H1 (cell line): ENCODE measurements around the gene VPS37C. TPM values are rescaled to one million over a fixed set of nuclear protein-coding genes. Genes with fewer than 3 reads are reported as not detected.
A peak's percentile ranks its signal among the peaks of the same experiment; 100 is the strongest.

Experiments
- CTCF ChIA-PET: fragments of 300-600 bp; sonication (Branson Sonifier 250); formaldehyde crosslinking; loops from one replicate; lab custom pipeline; 2021; ENCODE audit not compliant: partially characterized antibody; lab: Charles Lee
- POLR2A ChIA-PET: fragments of 300-600 bp; sonication (Branson Sonifier 250); formaldehyde crosslinking; loops from one replicate; lab custom pipeline; 2021; ENCODE audit warnings: inconsistent platforms; ENCODE audit not compliant: partially characterized antibody; lab: Charles Lee
- DNase-seq, 2 experiments: peaks; one replicate each; pipeline versions ENCODE4 v3.0.0 to v3.0.0-alpha.2; 2010 to 2022; ENCODE audit warnings: low spot score in 2 of 2, low read depth in 1 of 2, mixed read lengths in 1 of 2
- FAIRE-seq: peaks from 2 replicates; lab custom pipeline; 2011; peaks lifted over from hg19 to GRCh38; lab: Jason Lieb, UNC
- H2AFZ ChIP-seq: 2 replicates; pipeline ENCODE4 v1.8.1; 2012; ENCODE audit warnings: low read length, inconsistent platforms
- H2AK5ac ChIP-seq: 2 replicates; pipeline ENCODE4 v1.6.1; 2013; ENCODE audit warnings: low read depth, low read length
- H2BK120ac ChIP-seq: replicated peaks from 2 replicates; pipeline ENCODE3; 2013; ENCODE audit warnings: low read depth, low read length, inconsistent platforms
- H2BK12ac ChIP-seq: 2 replicates; pipeline ENCODE4 v1.6.1; 2013; ENCODE audit warnings: low read depth, low read length
- H2BK15ac ChIP-seq: 2 replicates; pipeline ENCODE4 v1.6.1; 2013; ENCODE audit warnings: low read length
- H2BK20ac ChIP-seq: 2 replicates; pipeline ENCODE4 v1.6.1; 2013; ENCODE audit warnings: low read length
- H2BK5ac ChIP-seq: 2 replicates; pipeline ENCODE4 v1.6.1; 2013; ENCODE audit warnings: low read depth, low read length
- H3K14ac ChIP-seq: 2 replicates; pipeline ENCODE4 v1.6.1; 2013; ENCODE audit warnings: inconsistent platforms; ENCODE audit not compliant: insufficient read length
- H3K18ac ChIP-seq: 2 replicates; pipeline ENCODE4 v1.6.1; 2013; ENCODE audit warnings: low read length; ENCODE audit errors: extremely low read depth
- H3K23ac ChIP-seq: 2 replicates; pipeline ENCODE4 v1.6.1; 2013; ENCODE audit warnings: inconsistent platforms; ENCODE audit not compliant: insufficient read length
- H3K23me2 ChIP-seq: 2 replicates; pipeline ENCODE4 v1.6.1; 2013; ENCODE audit warnings: low read depth, low read length
- H3K27ac ChIP-seq: 2 replicates; pipeline ENCODE4 v1.6.1; 2011; ENCODE audit warnings: low read depth, low read length, inconsistent platforms
- H3K27me3 ChIP-seq, 4 experiments: replicated peaks in 1 of 4; 1 replicate in 1 of 4; 2 replicates in 3 of 4; pipeline versions ENCODE4 v1.6.1 to v1.8.1; 2011 to 2013; ENCODE audit warnings: low read length in 3 of 4, mild to moderate bottlenecking in 3 of 4, inconsistent platforms in 2 of 4, mixed read lengths in 2 of 4, moderate library complexity in 1 of 4; ENCODE audit not compliant: control insufficient read depth in 3 of 4, insufficient read depth in 3 of 4; ENCODE audit errors: extremely low read depth in 1 of 4
- H3K36me3 ChIP-seq, 4 experiments: 2 replicates each; pipeline versions ENCODE4 v1.6.1 to v1.8.1; 2011 to 2013; ENCODE audit warnings: mild to moderate bottlenecking in 4 of 4, low read length in 3 of 4, moderate library complexity in 2 of 4, control low read depth in 1 of 4, inconsistent platforms in 1 of 4; ENCODE audit not compliant: insufficient read depth in 4 of 4, control insufficient read depth in 2 of 4
- H3K4ac ChIP-seq: replicated peaks from 2 replicates; pipeline ENCODE3; 2013; ENCODE audit warnings: low read length, low read depth, mixed read lengths, inconsistent platforms; ENCODE audit not compliant: insufficient read length
- H3K4me1 ChIP-seq, 4 experiments: replicated peaks in 1 of 4; 1 replicate in 1 of 4; 2 replicates in 3 of 4; pipeline versions ENCODE4 v1.6.1 to v1.8.1; 2011 to 2013; ENCODE audit warnings: low read length in 3 of 4, inconsistent platforms in 2 of 4, mixed read lengths in 1 of 4; ENCODE audit not compliant: insufficient read depth in 4 of 4, control insufficient read depth in 3 of 4
- H3K4me2 ChIP-seq, 2 experiments: 2 replicates each; pipeline versions ENCODE4 v1.6.1 to v1.8.1; 2011 to 2013; ENCODE audit warnings: low read depth in 2 of 2, low read length in 2 of 2, control low read depth in 1 of 2, inconsistent platforms in 1 of 2, mild to moderate bottlenecking in 1 of 2; ENCODE audit not compliant: insufficient read depth in 1 of 2
- H3K4me3 ChIP-seq, 4 experiments: fragments of 200-600, 300-600 bp in 1 of 4; sonication (generic), shearing (Covaris generic), sonication (Bioruptor Twin) in 1 of 4; 2 replicates each; pipeline versions ENCODE4 v1.5.1 to v1.8.1; 2011 to 2016; ENCODE audit warnings: low read length in 4 of 4, low read depth in 3 of 4, control low read depth in 2 of 4, inconsistent platforms in 2 of 4, mild to moderate bottlenecking in 2 of 4, mixed read lengths in 1 of 4, moderate library complexity in 1 of 4; ENCODE audit not compliant: insufficient read depth in 2 of 4; ENCODE audit errors: extremely low read depth in 1 of 4
- H3K56ac ChIP-seq: replicated peaks from 2 replicates; pipeline ENCODE3; 2013; ENCODE audit warnings: low read depth, mild to moderate bottlenecking, mixed read lengths, low read length, inconsistent platforms; ENCODE audit not compliant: insufficient read length
- H3K79me1 ChIP-seq: 2 replicates; pipeline ENCODE4 v1.6.1; 2013; ENCODE audit warnings: low read depth, low read length, control low read depth
- H3K79me2 ChIP-seq, 2 experiments: 2 replicates each; pipeline versions ENCODE4 v1.6.1 to v1.8.1; 2012 to 2013; ENCODE audit warnings: low read length in 2 of 2, mild to moderate bottlenecking in 2 of 2, inconsistent platforms in 1 of 2; ENCODE audit not compliant: insufficient read depth in 2 of 2, control insufficient read depth in 1 of 2
- H3K9ac ChIP-seq, 4 experiments: replicated peaks in 1 of 4; 1 replicate in 1 of 4; 2 replicates in 3 of 4; pipeline versions ENCODE4 v1.6.1 to v1.8.1; 2011 to 2013; ENCODE audit warnings: low read depth in 3 of 4, low read length in 3 of 4, control low read depth in 2 of 4, mild to moderate bottlenecking in 2 of 4, moderate library complexity in 2 of 4, inconsistent platforms in 1 of 4; ENCODE audit errors: extremely low read depth in 1 of 4
- H3K9me3 ChIP-seq, 2 experiments: 2 replicates each; pipeline versions ENCODE4 v1.6.1 to v1.8.1; 2012 to 2013; ENCODE audit warnings: mild to moderate bottlenecking in 2 of 2, moderate library complexity in 2 of 2, control low read depth in 1 of 2, inconsistent platforms in 1 of 2, low read depth in 1 of 2, low read length in 1 of 2, mixed read lengths in 1 of 2; ENCODE audit not compliant: insufficient read depth in 2 of 2
- H4K20me1 ChIP-seq, 2 experiments: replicated peaks in 1 of 2; 2 replicates each; pipeline versions ENCODE3 to v1.8.1; 2011 to 2013; ENCODE audit warnings: inconsistent platforms in 2 of 2, low read length in 2 of 2, mild to moderate bottlenecking in 1 of 2; ENCODE audit not compliant: insufficient read depth in 2 of 2, control insufficient read depth in 1 of 2
- H4K5ac ChIP-seq: 2 replicates; pipeline ENCODE4 v1.6.1; 2013; ENCODE audit warnings: low read length, low read depth, mixed read lengths, inconsistent platforms; ENCODE audit not compliant: insufficient read length
- H4K8ac ChIP-seq: 2 replicates; pipeline ENCODE4 v1.8.0; 2013; ENCODE audit warnings: mild to moderate bottlenecking, moderate library complexity, low read length, inconsistent platforms; ENCODE audit not compliant: insufficient read depth; ENCODE audit errors: extremely low read depth
- H4K91ac ChIP-seq: replicated peaks from 2 replicates; pipeline ENCODE3; 2013; ENCODE audit warnings: low read length, mixed read lengths, inconsistent platforms; ENCODE audit not compliant: insufficient read length
- CBX5 ChIP-seq: fragments of 300-800, 300-1000 bp; sonication (generic); IDR thresholded peaks from 2 replicates; pipeline ENCODE4 v1.7.1; 2016; ENCODE audit warnings: antibody characterized with exemption, low read length, low read depth
- WGBS, 2 experiments: shearing (Covaris generic) in 1 of 2; methylation state at CpG; one replicate each; pipeline versions ENCODE4 v1.1.6 to v1.1.7; 2013 to 2015; ENCODE audit warnings: low lambda C conversion rate in 2 of 2, mixed read lengths in 2 of 2, inconsistent platforms in 1 of 2, low coverage in 1 of 2, missing lambda C conversion rate in 1 of 2; ENCODE audit not compliant: insufficient replicate concordance in 2 of 2, insufficient coverage in 1 of 2, insufficient read length in 1 of 2; ENCODE audit errors: extremely low coverage in 1 of 2, missing lambda C conversion rate in 1 of 2; 5-methylcytosine and 5-hydroxymethylcytosine counted together
- polyA plus RNA-seq, 7 experiments: library from polyadenylated mRNA; depleted of rRNA in 3 of 7; stranded (reverse) in 5 of 7; unstranded in 2 of 7; fragments of >200 nt in 5 of 7; fragments of 200-250 nt in 2 of 7; gene quantifications; 1 replicate in 5 of 7; 2 replicates in 1 of 7; 4 replicates in 1 of 7; pipeline versions ENCODE4 v1.2.1 to v1.2.3, GENCODE V29; 2011 to 2013; ENCODE audit warnings: missing spikeins in 2 of 7, mixed read lengths in 2 of 7
- total RNA-seq: library from RNA; stranded (reverse); fragmentation: NEBNext Ultra II Directional; extraction: Animal tissue kit (Norgen Biotek cat#: 25700); gene quantifications from 2 replicates; pipeline ENCODE4 v1.2.1, GENCODE V29; 2021

The VPS37C gene
- total and polyA plus RNA-seq, 2 of the 8 experiments (the other 6 are each of a cell fraction or from before 2014, with no cell fraction given): 12.9 to 21.0 TPM

- H3K4ac ChIP-seq: no peak overlapping the region
- no peaks in the 10 kb centered on the region for H3K36me3 ChIP-seq
- ChIA-PET CTCF (interaction anchor here (0.6 kb wide), 1 partner anchor 347 kb away, joined by 3 read pairs; no protein-coding TSS in a partner anchor), POLR2A (no interaction called here)
- no peak overlapping the region for H2BK20ac ChIP-seq
- no peak overlapping the region for H3K23ac ChIP-seq
- peaks cover 0 to 8% (median 0%) of the 10 kb centered on the region in 4 experiments; a peak in 2 of 7 replicates for H3K4me1 ChIP-seq
- no peak overlapping the region; the same call in 1 of the 2 replicates for H3K18ac ChIP-seq
- no peaks in the 10 kb centered on the region for H3K27me3 ChIP-seq
- H3K79me1 ChIP-seq: no peaks in the 10 kb centered on the region
- no peak overlapping the region for H2AK5ac ChIP-seq
- no peak overlapping the region for H2BK12ac ChIP-seq
- H3K23me2 ChIP-seq: no peaks in the 10 kb centered on the region
- no peak overlapping the region for H3K9ac ChIP-seq
- no peak overlapping the region for H4K91ac ChIP-seq
- H2AFZ ChIP-seq: peak overlapping the region; percentile 19; the same call in 1 of the 2 replicates
- H4K8ac ChIP-seq: peak overlapping the region; percentile 80; the same call in 1 of the 2 replicates
- no peak overlapping the region for H3K27ac ChIP-seq
- H4K20me1 ChIP-seq: no peaks in the 10 kb centered on the region
- H3K4me2 ChIP-seq: no peak overlapping the region; a peak in 1 of 4 replicates
- DNase-seq (no peak), FAIRE-seq (no peak)
- H3K56ac ChIP-seq: no peak overlapping the region
- no peaks in the 10 kb centered on the region for H3K9me3 ChIP-seq
- no peak overlapping the region for H3K14ac ChIP-seq
- H2BK15ac ChIP-seq: no peak overlapping the region
- H4K5ac ChIP-seq: no peak overlapping the region
- TF ChIP-seq CBX5: no peak
- 73% methylated on average over 12 of the region's 12 CpGs; no CpG with 5 or more reads in 1 of the 2 experiments for WGBS, 2 experiments
- H2BK5ac ChIP-seq: no peak overlapping the region
- H2BK120ac ChIP-seq: no peak overlapping the region
- no peak overlapping the region for H3K4me3 ChIP-seq
- H3K79me2 ChIP-seq: no peaks in the 10 kb centered on the region
Measured at GRCh38 chr11:61193596-61193995, 32.4 kb upstream of the VPS37C start.
